HG03060 (cell line): ENCODE measurements around the gene PI16.

Experiments
- ATAC-seq: cut with Tn5 transposase; IDR thresholded peaks from one replicate; pipeline ENCODE4 v1.9.1; 2021; ENCODE audit warnings: low read depth, moderate number of reproducible peaks; ENCODE audit not compliant: unreplicated experiment

Gene PI16

DNA sequence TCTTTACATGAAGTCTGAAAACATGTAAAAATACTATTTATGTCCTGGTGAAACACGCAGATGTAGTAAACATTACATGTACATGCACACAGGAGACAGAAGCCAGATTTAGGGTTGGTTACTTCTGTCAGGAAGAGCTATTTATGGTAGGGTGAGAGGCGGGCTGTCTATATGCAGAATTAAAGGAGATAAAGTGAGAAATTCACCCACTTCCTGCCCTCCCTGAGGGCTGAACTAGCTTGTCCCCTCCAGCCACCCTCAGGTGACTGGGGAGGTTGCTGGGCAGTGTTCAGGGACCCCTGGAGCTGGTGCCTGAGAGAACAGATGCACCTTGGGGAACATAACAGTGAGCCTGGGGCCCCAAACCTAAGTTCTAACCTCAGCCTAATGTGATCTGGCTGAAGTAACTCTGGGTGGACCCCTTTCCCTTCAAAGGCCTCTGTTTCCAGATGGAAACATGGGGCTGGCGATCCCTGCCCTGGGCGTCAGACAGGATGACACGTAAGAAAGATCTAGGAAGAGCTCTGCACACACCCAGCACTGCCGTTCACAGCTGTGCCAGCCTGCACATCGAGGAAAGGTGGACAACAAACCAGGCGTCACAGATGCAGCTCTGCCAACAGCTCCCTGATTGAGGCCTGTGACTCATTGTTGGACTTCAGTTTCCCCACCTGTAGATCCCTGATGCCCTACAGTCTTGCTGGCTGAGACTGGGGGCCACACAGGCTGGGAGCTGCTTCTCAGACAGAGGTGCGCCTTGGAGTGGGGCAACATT is 1.3 kb downstream of the PI16 start:
- no peak for ATAC-seq

DNA sequence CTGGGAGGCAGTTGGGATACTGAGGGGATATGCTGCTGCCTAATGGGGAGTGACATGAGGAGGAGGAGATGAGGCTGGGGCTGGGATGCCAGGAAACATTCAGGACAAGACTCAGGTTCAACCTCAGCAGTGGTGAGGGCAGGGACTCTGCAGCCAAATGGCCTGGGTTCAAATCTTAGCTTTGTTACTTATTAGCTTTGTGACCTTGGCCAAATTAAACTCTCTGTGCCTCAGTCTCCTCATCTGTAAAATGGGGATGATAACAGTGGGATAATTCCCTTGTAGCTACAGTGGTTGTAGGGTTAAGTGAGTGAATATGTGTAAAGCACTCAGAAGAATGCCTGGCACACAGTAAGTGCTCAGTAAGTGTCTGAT is 1.9 kb downstream of the PI16 start:
- ATAC-seq = no peak

GRCh38 chr6:36957773-36958271 is 3.3 kb downstream of the PI16 start:
- ATAC-seq = no peak

GRCh38 chr6:36958775-36959554 is 4.4 kb downstream of the PI16 start:
- no peak for ATAC-seq

DNA sequence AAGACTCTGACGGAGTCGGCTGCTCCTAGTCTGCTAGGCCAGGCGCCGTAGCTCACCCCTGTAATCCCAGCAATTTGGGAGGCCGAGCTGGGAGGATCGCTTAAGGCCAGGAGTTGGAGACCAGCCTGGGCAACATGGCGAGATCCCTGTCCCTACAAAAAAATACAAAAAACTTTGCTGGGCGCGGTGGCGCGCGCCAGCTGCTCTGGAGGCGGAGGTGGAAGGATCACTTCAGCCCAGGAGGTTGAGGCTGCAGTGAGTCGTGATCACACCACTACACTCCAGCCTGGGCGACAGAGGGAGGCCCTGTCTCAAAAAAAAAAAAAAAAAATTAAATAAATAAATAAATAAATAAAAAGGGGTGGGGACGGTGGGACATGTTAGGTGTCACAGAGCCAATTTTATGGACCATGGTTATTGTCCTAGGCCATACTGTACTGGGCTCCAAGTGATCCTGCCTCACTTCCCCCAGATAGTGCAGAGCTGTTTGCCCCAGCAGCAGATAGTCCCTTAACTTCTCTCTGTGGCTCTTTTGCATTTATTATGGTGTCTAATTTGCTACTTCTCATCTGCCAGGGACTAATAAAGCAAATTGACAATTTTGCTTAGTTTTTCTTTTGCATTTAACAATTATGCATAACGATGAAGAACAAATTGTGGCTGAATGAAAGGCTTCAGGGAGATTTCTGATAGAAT is 5.2 kb downstream of the PI16 start:
- no peak for ATAC-seq

DNA sequence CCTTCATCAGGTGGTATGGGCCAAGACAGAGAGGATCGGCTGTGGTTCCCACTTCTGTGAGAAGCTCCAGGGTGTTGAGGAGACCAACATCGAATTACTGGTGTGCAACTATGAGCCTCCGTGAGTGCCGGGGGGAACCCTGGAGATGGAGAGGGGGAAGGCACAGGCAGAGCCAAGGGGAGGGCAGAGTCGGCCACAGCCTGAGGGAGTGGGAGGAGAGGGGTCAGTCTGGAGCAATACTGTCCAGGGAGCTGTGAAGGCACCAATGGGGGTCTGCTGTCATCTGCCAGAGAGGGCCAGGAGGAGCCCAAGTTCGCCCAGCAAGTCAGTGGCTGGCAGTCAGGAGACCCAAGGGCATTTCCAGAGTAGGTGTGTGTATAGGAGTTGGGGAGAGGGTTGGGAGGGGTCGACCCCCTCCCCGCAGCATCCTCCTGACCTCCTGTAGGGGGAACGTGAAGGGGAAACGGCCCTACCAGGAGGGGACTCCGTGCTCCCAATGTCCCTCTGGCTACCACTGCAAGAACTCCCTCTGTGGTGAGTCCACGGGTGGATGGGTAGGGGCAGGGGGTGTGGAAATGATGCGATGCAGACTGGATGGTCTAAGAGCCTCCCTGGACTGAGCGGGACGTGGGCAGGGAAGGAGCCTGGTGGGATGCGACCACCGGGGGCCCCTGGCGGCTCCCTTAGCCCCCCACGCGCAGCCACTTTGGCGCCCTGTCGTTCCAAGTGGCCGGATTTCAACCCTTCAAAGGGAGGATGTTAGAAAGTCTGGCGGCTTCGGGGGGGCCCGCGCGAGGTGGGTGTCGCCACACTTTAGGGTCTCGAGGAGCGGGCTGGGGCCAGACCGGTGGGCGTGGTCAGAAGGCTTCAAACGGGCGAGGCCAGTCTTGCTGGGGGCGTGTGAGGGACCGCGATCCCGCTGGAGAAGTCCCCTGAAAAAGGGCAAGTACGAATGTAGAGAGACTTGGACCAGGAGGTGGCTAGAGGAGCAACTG is 7.2 kb downstream of the PI16 start:
- no peak for ATAC-seq

GRCh38 chr6:36962874-36963273 is 8.3 kb downstream of the PI16 start:
- ATAC-seq = no peak

GRCh38 chr6:36963451-36964290 is 9.1 kb downstream of the PI16 start:
- ATAC-seq = no peak

- ATAC-seq = no peak
Observed at GRCh38 chr6:36964349-36964748, 9.8 kb downstream of the PI16 start.

DNA sequence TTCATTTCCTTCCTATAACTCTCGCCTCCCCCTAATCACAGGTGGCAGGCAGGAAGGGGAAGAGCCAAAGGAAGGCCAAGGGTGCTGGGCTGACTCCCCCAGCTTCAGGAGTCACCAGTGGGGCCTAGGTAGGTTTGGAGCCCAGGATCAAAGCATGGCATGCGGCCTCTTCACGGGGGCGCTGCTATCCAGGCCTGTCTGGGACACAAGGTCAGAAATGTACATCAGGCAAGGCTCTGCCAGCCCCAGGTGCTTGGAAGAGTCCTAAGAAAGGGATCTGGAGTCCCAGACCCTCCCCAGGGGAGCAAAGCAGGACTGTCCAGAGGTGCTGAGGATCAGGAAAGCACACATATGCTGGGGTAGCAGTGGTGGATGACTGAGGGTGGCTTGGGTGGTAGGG is 10.4 kb downstream of the PI16 start:
- ATAC-seq = no peak

DNA sequence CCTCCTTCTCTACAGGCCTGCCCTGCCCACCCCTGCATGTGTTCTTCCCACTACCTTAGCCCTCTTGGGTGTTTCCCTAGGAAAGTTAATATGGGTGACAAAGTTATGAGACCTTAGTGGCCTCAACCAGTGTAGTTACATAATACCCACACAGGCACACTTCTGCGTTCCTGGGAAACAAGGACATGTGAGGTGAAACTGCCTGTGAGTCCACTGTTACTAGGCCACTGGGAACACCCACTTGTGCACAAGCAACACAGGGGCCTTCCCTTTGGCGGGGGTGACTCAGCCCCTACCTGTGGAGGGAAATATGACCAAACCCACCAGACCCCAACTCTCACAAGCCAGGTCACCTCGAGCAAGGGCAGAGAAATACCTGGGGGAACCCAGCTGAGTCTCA is 12.8 kb downstream of the PI16 start:
- no peak for ATAC-seq

GRCh38 chr6:36967757-36968156 is 13.2 kb downstream of the PI16 start:
- no peak for ATAC-seq

DNA sequence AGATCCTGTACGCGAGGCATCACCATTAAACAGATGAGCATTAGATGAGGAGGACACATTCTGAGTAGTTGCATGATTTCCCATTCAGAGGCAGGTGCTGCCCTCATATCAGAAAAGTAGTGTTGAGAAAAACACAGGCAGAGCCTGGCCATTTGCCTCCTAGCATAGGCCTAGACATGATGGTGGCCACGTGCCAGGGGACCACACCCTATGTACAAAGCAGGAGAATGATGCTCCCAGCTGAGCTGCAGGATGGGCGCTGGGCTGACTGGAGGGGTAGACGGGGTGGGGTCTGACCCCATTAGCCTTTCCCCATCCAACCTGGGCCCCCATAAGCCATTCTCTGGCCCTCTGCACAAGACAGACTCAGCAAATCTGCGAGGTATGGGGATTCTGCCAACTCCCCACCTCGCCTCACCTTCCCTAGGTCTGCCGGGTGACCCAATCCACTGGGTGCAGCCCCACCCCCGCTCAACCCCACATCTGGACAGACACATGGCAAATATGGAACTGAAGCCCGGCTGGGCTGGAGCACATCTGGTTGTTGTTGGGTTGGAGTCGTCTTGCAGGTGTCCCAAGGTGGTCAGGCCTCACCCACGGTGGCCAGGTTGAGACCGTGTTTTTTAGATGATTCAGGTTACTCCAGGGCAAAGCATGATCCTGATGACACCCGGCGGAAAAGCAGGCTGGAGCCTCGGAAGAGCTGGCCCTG is 13.9 kb downstream of the PI16 start:
- ATAC-seq = no peak

GRCh38 chr6:36969240-36969691 is 14.7 kb downstream of the PI16 start:
- ATAC-seq = no peak

- ATAC-seq = no peak
Observed at GRCh38 chr6:36969988-36970891, 15.7 kb downstream of the PI16 start.

DNA sequence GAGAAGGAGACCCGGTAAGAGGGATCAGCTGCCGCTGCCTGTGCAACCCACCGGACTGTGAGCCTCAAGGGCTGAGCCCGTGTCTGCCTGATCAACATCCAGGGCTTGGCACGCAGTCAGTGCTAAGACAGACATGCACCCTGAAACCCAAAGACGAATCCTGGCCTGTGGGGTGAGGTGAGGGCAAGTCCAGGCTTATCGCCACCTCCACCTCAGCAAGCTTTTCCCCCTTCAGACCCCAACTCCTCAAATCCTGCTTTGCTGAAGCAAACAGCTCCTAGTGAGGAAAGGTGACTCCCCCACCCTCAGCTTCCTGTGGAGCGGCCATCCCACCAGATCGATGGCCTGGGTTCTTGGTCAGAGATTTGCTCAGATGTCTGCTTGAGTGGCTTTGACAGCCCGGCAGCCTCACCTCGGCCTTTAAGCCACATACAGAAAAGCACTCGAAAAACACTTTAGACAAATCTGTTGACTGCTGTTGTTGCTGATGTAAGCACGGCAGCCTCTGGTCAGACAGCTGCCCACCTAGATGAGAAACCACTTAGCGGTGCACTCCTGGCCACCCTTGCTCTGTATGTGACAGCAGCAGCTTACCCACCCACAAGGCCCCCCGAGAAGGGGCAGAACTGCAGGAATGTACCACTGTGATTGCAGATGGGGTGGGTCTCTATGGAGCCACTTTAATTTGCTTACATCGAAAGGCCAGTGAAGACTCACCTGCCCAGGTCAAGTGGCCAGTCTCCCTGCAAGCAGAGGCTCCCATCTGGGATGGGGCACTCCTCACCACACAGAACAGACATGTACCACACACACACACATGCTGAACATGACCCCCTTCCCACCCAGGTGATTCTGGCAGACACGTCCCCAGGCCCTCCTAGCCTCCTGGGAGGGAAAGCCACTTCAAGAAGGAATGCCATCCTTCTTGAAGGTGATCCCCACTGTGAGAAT is 16.6 kb downstream of the PI16 start:
- no peak for ATAC-seq
